PC-3 (cell line): ENCODE data around the gene NME7. TPM values are rescaled to one million over a fixed set of nuclear protein-coding genes. Genes with fewer than 3 reads are reported as not detected.

ENCODE experiments used
- ATAC-seq: fragments of 200-7000 bp; cut with Tn5 transposase; 2 replicates; pipeline ENCODE4 v1.9.1; 2020; ENCODE audit warnings: mild to moderate bottlenecking, moderate library complexity
- BruUV-seq: library from RNA; stranded (reverse); fragments of 400-500 nt; replicated peaks from 2 replicates; lab custom pipeline; 2021; lab: Mats Ljungman, UMichigan
- CTCF ChIA-PET: fragments of 300-600 bp; sonication (Branson Sonifier 250); formaldehyde crosslinking; loops from one replicate; lab custom pipeline; 2022; ENCODE audit warnings: antibody characterized with exemption; lab: Charles Lee
- POLR2A ChIA-PET: fragments of 300-600 bp; sonication (Branson Sonifier 250); formaldehyde crosslinking; loops from one replicate; lab custom pipeline; 2022; ENCODE audit warnings: antibody characterized with exemption; ENCODE audit not compliant: unreplicated experiment; lab: Charles Lee
- DNase-seq: peaks from one replicate; pipeline ENCODE4 v3.0.0-alpha.2; 2015
- H2AFZ ChIP-seq: fragments of 300-600 bp; sonication (generic); 2 replicates; pipeline ENCODE4 v1.6.0; 2016; ENCODE audit warnings: antibody characterized with exemption, low read length
- H3F3A ChIP-seq: fragments of 300-600 bp; sonication (generic); one replicate; pipeline ENCODE4 v1.6.0; 2017; ENCODE audit warnings: antibody characterized with exemption, low read length, control low read depth, mild to moderate bottlenecking; ENCODE audit not compliant: unreplicated experiment
- H3K27ac ChIP-seq: fragments of 300-600 bp; sonication (generic); 2 replicates; pipeline ENCODE4 v1.5.1; 2016; ENCODE audit warnings: mild to moderate bottlenecking, low read length
- H3K27me3 ChIP-seq: fragments of 300-600 bp; sonication (generic); 2 replicates; pipeline ENCODE4 v1.6.1; 2016; ENCODE audit warnings: low read length, mixed read lengths
- H3K36me3 ChIP-seq: fragments of 300-600 bp; sonication (generic); 2 replicates; pipeline ENCODE4 v1.6.1; 2016; ENCODE audit warnings: low read depth, mixed run types, low read length, mixed read lengths
- H3K4me1 ChIP-seq: fragments of 300-600 bp; sonication (generic); 2 replicates; pipeline ENCODE4 v1.5.1; 2016; ENCODE audit warnings: low read length; ENCODE audit not compliant: insufficient read depth
- H3K4me2 ChIP-seq: fragments of 300-600 bp; sonication (generic); 2 replicates; pipeline ENCODE4 v1.6.0; 2016; ENCODE audit warnings: low read length
- H3K4me3 ChIP-seq: fragments of 300-600 bp; sonication (generic); 2 replicates; pipeline ENCODE4 v1.5.1; 2016; ENCODE audit warnings: mild to moderate bottlenecking, low read length, mixed read lengths
- H3K79me2 ChIP-seq: fragments of 300-600 bp; sonication (generic); 2 replicates; pipeline ENCODE4 v1.6.1; 2017; ENCODE audit warnings: low read length, mixed read lengths
- H3K9ac ChIP-seq: fragments of 300-600 bp; sonication (generic); 2 replicates; pipeline ENCODE4 v1.6.0; 2016; ENCODE audit warnings: mild to moderate bottlenecking, low read length
- H3K9me2 ChIP-seq: fragments of 300-600 bp; sonication (generic); replicated peaks from 2 replicates; pipeline ENCODE4 v1.6.1; 2016; ENCODE audit warnings: mixed run types, low read length, mixed read lengths
- H3K9me3 ChIP-seq: fragments of 300-600 bp; sonication (generic); 2 replicates; pipeline ENCODE4 v1.6.1; 2016; ENCODE audit warnings: low read length, mixed read lengths
- H4K20me1 ChIP-seq: fragments of 300-600 bp; sonication (generic); 2 replicates; pipeline ENCODE4 v1.6.1; 2016; ENCODE audit warnings: low read length, mixed read lengths
- EZH2 ChIP-seq: fragments of 300-600 bp; sonication (generic); IDR thresholded peaks from one replicate; pipeline ENCODE4 v1.6.1; 2017; ENCODE audit warnings: antibody characterized with exemption, mild to moderate bottlenecking, low read length; ENCODE audit not compliant: unreplicated experiment
- EZH2phosphoT487 ChIP-seq: fragments of 300-600 bp; sonication (generic); IDR thresholded peaks from 2 replicates; pipeline ENCODE4 v1.6.1; 2018; ENCODE audit warnings: mild to moderate bottlenecking, antibody characterized with exemption, low read length, borderline replicate concordance
- intact Hi-C: fragments of 100-400 bp; cut with micrococcal nuclease; formaldehyde crosslinking; loops from 2 replicates; pipeline ENCODE4 v1.9.0; 2023
- total RNA-seq: library from RNA; depleted of rRNA; stranded (reverse); fragments of >200 nt; gene quantifications from 2 replicates; pipeline ENCODE4 v1.2.3, GENCODE V29; 2014
- TF ChIP-seq, protein P1 (sequence below): fragments of 300-600 bp; sonication (generic); conservative IDR thresholded peaks from 2 replicates; pipeline ENCODE4 v1.5.1; 2017; ENCODE audit warnings: antibody characterized with exemption, low read depth, mild to moderate bottlenecking, low read length

Gene NME7
- total RNA-seq, 1 experiment from 2014 or later, result 18.9 TPM

GRCh38 chr1:169347688-169348382, 19.8 kb downstream of the NME7 start:
- ChIA-PET CTCF (interaction anchor here (0.6 to 3.6 kb wide), 12 partner anchors 22 to 908 kb away, joined by 3 to 44 read pairs (median 5); no protein-coding TSS in a partner anchor), POLR2A (interaction anchor here (0.8 to 0.9 kb wide), 2 partner anchors 229 to 240 kb away, joined by 3 to 4 read pairs; no protein-coding TSS in a partner anchor)
- no peak for ATAC-seq

DNA sequence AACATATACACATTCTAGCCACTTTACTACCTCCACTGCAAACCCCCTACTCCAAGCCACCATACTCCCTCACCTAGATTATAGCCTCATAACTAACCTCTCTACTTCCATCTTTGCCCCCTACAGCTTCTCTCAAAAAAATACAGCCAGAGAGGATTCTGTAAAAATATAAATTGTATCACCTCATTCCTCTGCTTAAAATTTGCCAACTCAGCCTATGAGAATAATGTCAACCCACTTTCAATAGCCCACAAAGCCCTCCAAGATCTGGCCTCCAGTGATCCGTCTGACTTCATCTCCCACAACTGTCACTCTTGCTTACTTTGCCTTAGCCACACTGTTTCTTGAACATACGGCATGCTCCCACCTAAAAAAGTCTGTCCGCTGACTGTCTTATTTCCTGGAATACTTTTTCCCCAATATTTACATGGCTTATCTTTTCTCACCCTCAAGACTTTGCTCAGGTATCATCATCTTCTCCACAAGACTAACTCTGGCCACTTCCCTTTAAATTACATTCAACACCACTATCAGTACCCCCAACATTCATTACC, 21.5 kb downstream of the NME7 start:
- H3K27me3 ChIP-seq, result no peaks in the 10 kb centered on the region
- H4K20me1 ChIP-seq, result no peaks in the 10 kb centered on the region
- ATAC-seq, result no peak
- H3F3A ChIP-seq, result no peaks in the 10 kb centered on the region
- ChIA-PET POLR2A (no interaction called here), CTCF (no interaction called here)
- H3K79me2 ChIP-seq, result no peaks in the 10 kb centered on the region
- no peak overlapping the region for H2AFZ ChIP-seq
- no peaks in the 10 kb centered on the region for H3K9me3 ChIP-seq
- no peaks in the 10 kb centered on the region for H3K36me3 ChIP-seq
- no peak overlapping the region for H3K4me3 ChIP-seq
- no TSS peak for BruUV-seq
- no peak overlapping the region for H3K9ac ChIP-seq
- no peak overlapping the region for H3K27ac ChIP-seq
- intact Hi-C loops, result loop anchor here (5.0 kb wide), 3 partner anchors 49 to 904 kb away; no protein-coding TSS in a partner anchor
- H3K9me2 ChIP-seq, result no peaks in the 10 kb centered on the region
- H3K4me1 ChIP-seq, result 0 out of 2 replicates have a peak, but pooled peaks cover 2% of the 10 kb centered on the region
- no peak for DNase-seq
- no peak overlapping the region for H3K4me2 ChIP-seq
- TF ChIP-seq EZH2phosphoT487 (no peak), EZH2 (no peak)
- TF ChIP-seq, protein P1, sequence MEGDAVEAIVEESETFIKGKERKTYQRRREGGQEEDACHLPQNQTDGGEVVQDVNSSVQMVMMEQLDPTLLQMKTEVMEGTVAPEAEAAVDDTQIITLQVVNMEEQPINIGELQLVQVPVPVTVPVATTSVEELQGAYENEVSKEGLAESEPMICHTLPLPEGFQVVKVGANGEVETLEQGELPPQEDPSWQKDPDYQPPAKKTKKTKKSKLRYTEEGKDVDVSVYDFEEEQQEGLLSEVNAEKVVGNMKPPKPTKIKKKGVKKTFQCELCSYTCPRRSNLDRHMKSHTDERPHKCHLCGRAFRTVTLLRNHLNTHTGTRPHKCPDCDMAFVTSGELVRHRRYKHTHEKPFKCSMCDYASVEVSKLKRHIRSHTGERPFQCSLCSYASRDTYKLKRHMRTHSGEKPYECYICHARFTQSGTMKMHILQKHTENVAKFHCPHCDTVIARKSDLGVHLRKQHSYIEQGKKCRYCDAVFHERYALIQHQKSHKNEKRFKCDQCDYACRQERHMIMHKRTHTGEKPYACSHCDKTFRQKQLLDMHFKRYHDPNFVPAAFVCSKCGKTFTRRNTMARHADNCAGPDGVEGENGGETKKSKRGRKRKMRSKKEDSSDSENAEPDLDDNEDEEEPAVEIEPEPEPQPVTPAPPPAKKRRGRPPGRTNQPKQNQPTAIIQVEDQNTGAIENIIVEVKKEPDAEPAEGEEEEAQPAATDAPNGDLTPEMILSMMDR, result no peak

More at GRCh38 chr1:169347688-169348382, 19.8 kb downstream of the NME7 start:
- Histone ChIP-seq H3K9me3 (no peaks in the 10 kb centered on the region), H3F3A (no peaks in the 10 kb centered on the region), H2AFZ (no peak overlapping the region), H3K4me1 (0 out of 2 replicates have a peak, but pooled peaks cover 2% of the 10 kb centered on the region), H4K20me1 (no peaks in the 10 kb centered on the region), H3K27ac (no peak overlapping the region), H3K4me3 (no peak overlapping the region), H3K27me3 (no peaks in the 10 kb centered on the region), H3K9ac (no peak overlapping the region), H3K36me3 (no peaks in the 10 kb centered on the region), H3K4me2 (no peak overlapping the region), H3K9me2 (no peaks in the 10 kb centered on the region), H3K79me2 (no peaks in the 10 kb centered on the region)
- TF ChIP-seq EZH2, result no peak
- TF ChIP-seq, protein P1, result no peak
- TF ChIP-seq EZH2phosphoT487, result no peak
- intact Hi-C loops, result loop anchor here (1.0 to 5.0 kb wide), 9 partner anchors 51 to 1005 kb away; no protein-coding TSS in a partner anchor
- no peak for DNase-seq
- BruUV-seq, result no TSS peak
